Measurements from ENCODE around the gene TREH.

- TF ChIP-seq CTCF (conservative IDR thresholded peaks at IDR 0.05; ENCODE audit: low read length), result no peak
- TF ChIP-seq EZH2phosphoT487 (IDR thresholded peaks at IDR 0.05; ENCODE audit: borderline replicate concordance), result no peak
Observed at GRCh38 chr11:118708296-118708695, 28.8 kb upstream of the TREH start.

Data from Loucy (cell line).